Transverse colon (tissue), 4 donors: ENCODE data around the gene DHRS13. TPM values are rescaled to one million over a fixed set of nuclear protein-coding genes. Genes with fewer than 3 reads are reported as not detected.
A peak's percentile ranks its signal among the peaks of the same experiment; 100 is the strongest.
"Not testable (repeated sequence)": the region's sequence is repeated elsewhere in the genome, so short reads cannot be mapped to it uniquely, and the experiment has no call there.

Experiments used
- DNase-seq: peaks from one replicate; pipeline ENCODE4 v3.0.0-alpha.2; 2019
- H3K27ac ChIP-seq, 4 donors: fragments of 200-600 bp; sonication (generic); 2 replicates each; pipeline ENCODE4 v1.5.1; 2016 to 2018; ENCODE audit warnings: inconsistent platforms in 4 of 4
- H3K27me3 ChIP-seq: fragments of 200-600 bp; sonication (generic); 2 replicates; pipeline ENCODE4 v1.5.1; 2017; ENCODE audit warnings: inconsistent platforms
- H3K36me3 ChIP-seq, 4 donors: fragments of 200-600 bp; sonication (generic); 2 replicates each; pipeline ENCODE4 v1.5.1; 2017 to 2019; ENCODE audit warnings: inconsistent platforms in 4 of 4
- H3K4me1 ChIP-seq, 4 donors: fragments of 200-600 bp; sonication (generic); 2 replicates each; pipeline ENCODE4 v1.5.1; 2017 to 2020; ENCODE audit warnings: inconsistent platforms in 4 of 4
- H3K4me3 ChIP-seq, 4 donors: fragments of 200-600 bp; sonication (generic); 1 replicate in 1 of 4; 2 replicates in 3 of 4; pipeline versions ENCODE4 v1.5.1 to v1.6.1; 2017 to 2019; ENCODE audit warnings: inconsistent platforms in 4 of 4
- H3K9me3 ChIP-seq, 2 donors: fragments of 200-600 bp; sonication (generic); 2 replicates each; pipeline ENCODE4 v1.5.1; 2017 to 2019; ENCODE audit warnings: inconsistent platforms in 2 of 2
- EP300 ChIP-seq: sonication (generic); formaldehyde crosslinking; IDR thresholded peaks from one replicate; pipeline ENCODE4 v1.6.1; 2017; ENCODE audit warnings: antibody characterized with exemption, low read depth
- POLR2A ChIP-seq: fragments of 450-650 bp; IDR thresholded peaks from one replicate; pipeline ENCODE4 v1.6.1; 2016; ENCODE audit warnings: antibody characterized with exemption, mild to moderate bottlenecking, moderate library complexity
- POLR2AphosphoS5 ChIP-seq, 3 donors: sonication (generic); formaldehyde crosslinking; IDR thresholded peaks; one replicate each; pipeline ENCODE4 v1.6.1; 2016; ENCODE audit warnings: antibody characterized with exemption in 3 of 3
- WGBS, 2 donors: methylation state at CpG; one replicate each; pipeline ENCODE4 v1.1.5; 2018; ENCODE audit warnings: low coverage in 1 of 2; 5-methylcytosine and 5-hydroxymethylcytosine counted together
- in situ Hi-C, 4 donors: fragments of 200-750 bp; cut with MboI; loops; one replicate each; pipeline versions ENCODE4 v1.15.0 to v1.15.1; 2017; ENCODE audit warnings: low sequenced_read_pairs in 3 of 4, low pct_ligation_motif_present in 1 of 4, low pct_unique_long_range_greater_than_20kb in 1 of 4
- intact Hi-C: fragments of 100-400 bp; cut with DNase I; formaldehyde crosslinking; loops from one replicate; pipeline ENCODE4 v1.15.1; 2023; ENCODE audit warnings: low total_unique reads
- total RNA-seq, 4 donors: library from RNA; depleted of rRNA; stranded (reverse); fragments of >200 nt; gene quantifications; one replicate each; pipeline ENCODE4 v1.1.0, GENCODE V29; 2016
- TF ChIP-seq, protein P1 (sequence below), 5 experiments: fragments of 200-600 bp in 3 of 5; fragments of 450-650 bp in 2 of 5; sonication (generic) in 3 of 5; IDR thresholded peaks; 1 replicate in 2 of 5; 2 replicates in 3 of 5; pipeline ENCODE4 v1.5.1; 2016 to 2017; ENCODE audit warnings: antibody characterized with exemption in 5 of 5, inconsistent platforms in 3 of 5, mild to moderate bottlenecking in 2 of 5, moderate library complexity in 1 of 5

The DHRS13 gene
- total RNA-seq, 4 donors from 2014 or later: 2.2 to 6.5 (median 6.0) TPM

DNA sequence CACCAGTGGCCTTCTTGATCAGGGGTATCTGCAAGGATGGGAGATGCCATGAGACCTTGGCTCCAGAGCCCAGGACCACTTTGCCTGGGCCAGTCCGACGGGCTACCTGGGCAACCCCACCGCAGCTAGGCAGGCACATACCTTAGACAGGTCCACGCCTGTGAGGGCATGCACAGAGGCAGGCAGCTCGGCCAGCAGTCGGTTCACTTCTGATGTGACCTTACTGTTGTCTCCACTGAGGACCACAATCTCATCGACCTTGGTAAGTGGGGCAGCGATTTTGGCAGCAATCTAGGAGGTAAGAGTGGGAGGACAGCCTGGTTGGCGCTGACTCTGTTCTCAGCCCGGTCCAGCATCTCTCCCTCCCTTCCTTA is 22.3 kb downstream of the DHRS13 start:
- Histone ChIP-seq H3K27ac (no peak overlapping the region), H3K27me3 (no peaks in the 10 kb centered on the region), H3K4me1 (no peaks in the 10 kb centered on the region), H3K9me3 (no peaks in the 10 kb centered on the region), H3K4me3 (no peak overlapping the region), H3K36me3 (peaks cover 0 to 47% (median 9%) of the 10 kb centered on the region in 4 donors)
- DNase-seq: no peak
- intact Hi-C loops: no loop called here
- 93% methylated on average over 9 of the region's 10 CpGs; no CpG with 5 or more reads in 1 of the 2 donors for WGBS, 2 donors
- TF ChIP-seq, protein P1, sequence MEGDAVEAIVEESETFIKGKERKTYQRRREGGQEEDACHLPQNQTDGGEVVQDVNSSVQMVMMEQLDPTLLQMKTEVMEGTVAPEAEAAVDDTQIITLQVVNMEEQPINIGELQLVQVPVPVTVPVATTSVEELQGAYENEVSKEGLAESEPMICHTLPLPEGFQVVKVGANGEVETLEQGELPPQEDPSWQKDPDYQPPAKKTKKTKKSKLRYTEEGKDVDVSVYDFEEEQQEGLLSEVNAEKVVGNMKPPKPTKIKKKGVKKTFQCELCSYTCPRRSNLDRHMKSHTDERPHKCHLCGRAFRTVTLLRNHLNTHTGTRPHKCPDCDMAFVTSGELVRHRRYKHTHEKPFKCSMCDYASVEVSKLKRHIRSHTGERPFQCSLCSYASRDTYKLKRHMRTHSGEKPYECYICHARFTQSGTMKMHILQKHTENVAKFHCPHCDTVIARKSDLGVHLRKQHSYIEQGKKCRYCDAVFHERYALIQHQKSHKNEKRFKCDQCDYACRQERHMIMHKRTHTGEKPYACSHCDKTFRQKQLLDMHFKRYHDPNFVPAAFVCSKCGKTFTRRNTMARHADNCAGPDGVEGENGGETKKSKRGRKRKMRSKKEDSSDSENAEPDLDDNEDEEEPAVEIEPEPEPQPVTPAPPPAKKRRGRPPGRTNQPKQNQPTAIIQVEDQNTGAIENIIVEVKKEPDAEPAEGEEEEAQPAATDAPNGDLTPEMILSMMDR (IDR thresholded peaks at IDR 0.05): no peak
- no peak for TF ChIP-seq POLR2AphosphoS5 (IDR thresholded peaks at IDR 0.05)
- no peak for TF ChIP-seq EP300
- TF ChIP-seq POLR2A: no peak
- in situ Hi-C loops: loop anchor here in 1 of 4 donors (25.0 kb wide), 1 partner anchor 118 kb away; no protein-coding TSS in a partner anchor

DNA sequence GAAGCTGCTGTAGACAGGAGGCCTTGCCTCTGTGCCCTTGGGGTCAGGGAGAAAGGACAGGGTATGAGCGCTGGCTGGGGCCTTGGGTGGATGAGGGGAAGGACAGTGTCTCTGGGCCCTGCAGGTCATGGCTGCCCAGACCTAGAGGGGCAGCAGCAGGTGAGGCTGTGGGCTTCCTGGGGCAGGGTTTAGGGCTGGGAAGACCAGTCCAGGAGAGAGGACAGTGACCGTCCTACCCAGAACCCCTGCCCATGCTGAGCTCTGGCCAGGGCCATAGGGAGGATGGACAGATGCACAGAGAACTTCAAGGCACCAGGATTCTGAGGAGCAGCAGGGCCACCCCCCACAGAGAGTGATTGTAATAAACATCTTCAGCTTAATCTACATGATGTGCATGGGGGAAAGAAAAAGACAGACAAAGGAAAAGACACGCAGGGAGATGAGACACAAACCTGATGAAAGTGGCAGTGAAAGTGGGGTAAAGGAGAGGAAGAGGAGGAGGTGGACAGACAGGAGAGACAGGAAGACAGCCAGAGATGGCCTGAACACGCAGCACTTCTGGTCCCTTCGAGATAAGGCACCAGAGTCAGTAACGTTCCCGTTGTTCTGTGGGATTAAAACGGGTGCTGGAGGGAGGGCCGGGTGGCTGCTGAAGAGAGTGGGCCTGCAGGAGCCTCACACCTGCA is 22.9 kb downstream of the DHRS13 start:
- DNase-seq: no peak
- 74 to 80% methylated on average over 3 to 9 of the region's 9 CpGs for WGBS, 2 donors
- Histone ChIP-seq H3K27ac (no peak overlapping the region), H3K36me3 (peaks cover 0 to 47% (median 9%) of the 10 kb centered on the region in 4 donors), H3K4me1 (no peaks in the 10 kb centered on the region), H3K27me3 (no peaks in the 10 kb centered on the region), H3K9me3 (no peaks in the 10 kb centered on the region), H3K4me3 (no peak overlapping the region)
- in situ Hi-C loops: loop anchor here in 1 of 4 donors (25.0 kb wide), 1 partner anchor 118 kb away; no protein-coding TSS in a partner anchor
- intact Hi-C loops: no loop called here
- TF ChIP-seq EP300 (no peak), POLR2AphosphoS5 (IDR thresholded peaks at IDR 0.05) (no peak), POLR2A (no peak)
- TF ChIP-seq, protein P1 (IDR thresholded peaks at IDR 0.05): no peak

DNA sequence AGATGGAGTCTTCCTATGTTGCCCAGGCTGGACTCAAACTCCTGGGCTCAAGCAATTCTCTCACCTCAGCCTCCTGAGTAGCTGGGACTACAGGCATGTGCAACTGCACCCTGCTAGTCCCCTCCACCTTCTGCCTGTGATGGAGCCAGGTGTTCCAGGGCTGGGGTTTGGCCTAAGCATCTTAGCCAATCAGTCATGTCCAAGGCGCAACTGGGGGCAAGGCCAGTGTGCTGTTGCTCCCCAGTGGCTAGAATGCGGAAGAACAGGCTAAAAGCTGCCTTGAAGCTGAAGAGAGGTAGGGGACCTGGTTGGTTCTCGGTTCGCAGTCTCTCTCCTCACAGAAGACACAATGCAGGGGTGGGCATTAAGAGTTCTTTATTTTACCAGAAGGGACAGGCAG is 23.9 kb downstream of the DHRS13 start:
- Histone ChIP-seq H3K4me1 (no peaks in the 10 kb centered on the region), H3K27me3 (no peaks in the 10 kb centered on the region), H3K27ac (no peak overlapping the region), H3K4me3 (no peak overlapping the region), H3K36me3 (peaks cover 0 to 46% (median 9%) of the 10 kb centered on the region in 4 donors), H3K9me3 (no peaks in the 10 kb centered on the region)
- intact Hi-C loops: no loop called here
- WGBS, 2 donors: 66% methylated on average over 4 of the region's 4 CpGs; no CpG with 5 or more reads in 1 of the 2 donors
- TF ChIP-seq, protein P1 (IDR thresholded peaks at IDR 0.05): peak in 4 of 5 experiments; percentile 30 to 55 (median 36)
- TF ChIP-seq EP300: no peak
- no peak for DNase-seq
- in situ Hi-C loops: loop anchor here in 1 of 4 donors (25.0 kb wide), 1 partner anchor 117 kb away; no protein-coding TSS in a partner anchor

DNA sequence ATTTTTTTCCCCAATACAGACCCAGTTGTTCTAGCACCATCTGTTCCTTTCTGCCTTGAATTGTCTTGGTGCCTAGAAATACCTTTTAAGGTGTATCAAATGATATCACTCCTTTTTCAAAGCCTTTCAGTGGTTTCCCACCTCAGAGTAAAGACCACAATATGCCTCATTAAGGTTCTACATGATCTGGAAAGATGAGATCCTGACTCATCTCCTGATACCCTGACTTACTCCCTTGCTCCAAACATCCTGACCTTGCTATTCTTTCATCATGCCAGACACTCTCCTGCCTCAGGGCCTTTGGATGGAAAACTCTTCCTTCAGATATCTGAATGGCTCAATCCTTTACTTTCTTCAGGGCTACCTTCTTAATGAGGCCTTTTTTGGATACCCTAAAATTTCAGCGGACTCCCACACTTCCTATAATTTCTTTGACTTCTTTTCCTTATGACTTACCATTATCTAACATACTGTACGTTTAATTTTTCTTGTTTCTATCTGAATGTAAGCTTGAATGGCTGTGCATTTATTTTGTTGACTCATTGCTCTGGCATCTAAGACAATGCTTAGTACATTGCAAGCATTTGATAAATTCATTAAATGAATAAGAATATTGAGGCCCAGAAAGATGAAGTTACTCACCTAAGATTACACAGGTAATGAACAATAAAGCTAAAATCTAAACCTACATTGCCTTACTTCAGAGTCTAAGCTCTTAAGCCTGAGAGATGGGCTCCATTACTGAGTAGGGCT is 24.5 kb downstream of the DHRS13 start:
- WGBS, 2 donors: 82 to 96% methylated on average over 2 of the region's 2 CpGs
- intact Hi-C loops: no loop called here
- H3K27me3 ChIP-seq: no peaks in the 10 kb centered on the region
- H3K4me3 ChIP-seq: no peak overlapping the region
- no peaks in the 10 kb centered on the region for H3K9me3 ChIP-seq
- H3K36me3 ChIP-seq: peaks cover 0 to 42% (median 9%) of the 10 kb centered on the region in 4 donors
- no peak overlapping the region for H3K27ac ChIP-seq
- no peaks in the 10 kb centered on the region for H3K4me1 ChIP-seq
- TF ChIP-seq EP300 (no peak), POLR2A (no peak), POLR2AphosphoS5 (IDR thresholded peaks at IDR 0.05) (no peak)
- TF ChIP-seq, protein P1 (IDR thresholded peaks at IDR 0.05): no peak
- in situ Hi-C loops: loop anchor here in 1 of 4 donors (25.0 kb wide), 1 partner anchor 116 kb away; no protein-coding TSS in a partner anchor
- no peak for DNase-seq

DNA sequence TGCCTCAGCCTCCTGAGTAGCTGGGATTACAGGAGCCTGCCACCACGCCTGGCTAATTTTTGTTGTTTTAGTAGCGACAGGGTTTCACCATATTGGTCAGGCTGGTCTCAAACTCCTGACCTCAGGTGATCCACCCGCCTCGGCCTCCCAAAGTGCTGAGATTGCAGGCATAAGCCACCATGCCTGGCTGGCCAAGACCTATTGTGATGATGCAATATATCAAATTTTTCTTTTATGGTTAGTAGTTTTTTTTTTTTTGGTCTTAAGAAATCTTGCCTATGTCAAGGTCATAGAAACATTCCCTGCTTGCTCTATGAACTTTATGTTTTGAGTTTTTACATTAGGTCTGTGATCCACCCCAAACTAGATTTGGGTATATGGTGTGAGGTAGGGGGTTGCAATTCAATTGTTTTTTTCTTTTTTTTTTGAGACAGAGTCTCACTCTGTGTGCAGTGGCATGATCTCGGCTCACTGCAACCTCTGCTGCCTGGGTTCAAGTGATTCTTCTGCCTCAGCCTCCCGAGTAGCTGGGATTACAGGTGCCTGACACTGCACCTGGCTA is 25.6 kb downstream of the DHRS13 start:
- H3K27me3 ChIP-seq, H3K27ac ChIP-seq, H3K4me3 ChIP-seq, DNase-seq, H3K4me1 ChIP-seq, intact Hi-C loops, H3K9me3 ChIP-seq: not testable (repeated sequence)
- H3K36me3 ChIP-seq: peaks cover 0 to 31% (median 9%) of the 10 kb centered on the region in 4 donors
- in situ Hi-C loops: loop anchor here in 1 of 4 donors (25.0 kb wide), 1 partner anchor 115 kb away; no protein-coding TSS in a partner anchor
- WGBS, 2 donors: 92 to 100% methylated on average over 2 to 6 of the region's 6 CpGs
